22Rv1 (cell line): ENCODE measurements around the gene KRTAP20-1.

Experiments
- ZFX ChIP-seq: fragments of 450-650 bp; IDR thresholded peaks from 2 replicates; pipeline ENCODE4 v1.6.1; 2017; ENCODE audit warnings: antibody characterized with exemption, borderline replicate concordance
- TF ChIP-seq, protein P1 (sequence below): fragments of 450-650 bp; IDR thresholded peaks from 2 replicates; pipeline ENCODE4 v1.5.1; 2017; ENCODE audit warnings: mild to moderate bottlenecking

DNA sequence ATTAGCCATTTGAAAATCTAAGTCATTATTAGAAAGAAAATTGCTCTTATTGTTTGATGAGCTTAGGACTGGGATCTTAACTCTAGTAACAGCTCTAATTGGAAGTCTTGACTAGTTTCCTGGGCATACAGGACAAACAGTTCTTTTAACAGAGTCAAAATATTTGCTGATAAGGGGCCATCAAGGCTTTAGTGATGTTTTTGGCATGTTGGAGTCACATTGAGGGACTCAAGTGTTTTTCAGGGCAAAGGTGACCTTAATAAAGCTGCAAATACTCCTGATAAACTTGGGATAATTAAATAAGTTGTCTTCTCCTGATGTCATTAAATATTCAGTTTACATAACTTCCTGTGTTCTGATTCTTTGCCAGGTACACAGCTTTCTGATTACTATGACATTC, 48.6 kb upstream of the KRTAP20-1 start:
- TF ChIP-seq, protein P1, sequence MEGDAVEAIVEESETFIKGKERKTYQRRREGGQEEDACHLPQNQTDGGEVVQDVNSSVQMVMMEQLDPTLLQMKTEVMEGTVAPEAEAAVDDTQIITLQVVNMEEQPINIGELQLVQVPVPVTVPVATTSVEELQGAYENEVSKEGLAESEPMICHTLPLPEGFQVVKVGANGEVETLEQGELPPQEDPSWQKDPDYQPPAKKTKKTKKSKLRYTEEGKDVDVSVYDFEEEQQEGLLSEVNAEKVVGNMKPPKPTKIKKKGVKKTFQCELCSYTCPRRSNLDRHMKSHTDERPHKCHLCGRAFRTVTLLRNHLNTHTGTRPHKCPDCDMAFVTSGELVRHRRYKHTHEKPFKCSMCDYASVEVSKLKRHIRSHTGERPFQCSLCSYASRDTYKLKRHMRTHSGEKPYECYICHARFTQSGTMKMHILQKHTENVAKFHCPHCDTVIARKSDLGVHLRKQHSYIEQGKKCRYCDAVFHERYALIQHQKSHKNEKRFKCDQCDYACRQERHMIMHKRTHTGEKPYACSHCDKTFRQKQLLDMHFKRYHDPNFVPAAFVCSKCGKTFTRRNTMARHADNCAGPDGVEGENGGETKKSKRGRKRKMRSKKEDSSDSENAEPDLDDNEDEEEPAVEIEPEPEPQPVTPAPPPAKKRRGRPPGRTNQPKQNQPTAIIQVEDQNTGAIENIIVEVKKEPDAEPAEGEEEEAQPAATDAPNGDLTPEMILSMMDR: no peak
- no peak for TF ChIP-seq ZFX
